Measurements from ENCODE around the gene FAIM2.

DNA sequence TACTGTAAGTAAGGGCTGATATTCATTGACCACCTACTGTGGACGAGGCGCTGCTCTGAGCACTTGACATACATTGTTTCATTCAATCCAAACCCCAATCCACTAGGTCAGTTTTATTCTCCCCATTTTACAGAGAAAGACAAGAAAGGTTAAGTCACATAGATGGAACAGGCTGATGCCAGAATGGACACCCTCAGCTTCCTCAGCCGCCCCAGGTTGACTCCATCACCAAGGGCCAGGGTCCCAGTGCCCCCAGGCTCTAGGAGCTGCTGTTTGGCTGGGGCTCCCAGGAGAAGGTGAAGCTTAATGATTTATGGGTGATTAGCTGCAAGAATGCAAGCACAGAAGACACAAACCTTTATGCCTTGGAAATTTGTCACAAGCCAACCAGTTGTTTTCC is 46.2 kb upstream of the FAIM2 start:
- no peak for TF ChIP-seq EZH2 (IDR thresholded peaks at IDR 0.05; ENCODE audit: low read depth, unreplicated experiment)
- no peak for TF ChIP-seq CTCF (conservative IDR thresholded peaks at IDR 0.05; ENCODE audit: low read depth in 2 of 2)
- no peak for TF ChIP-seq ZNF331 (CRISPR knock-in tag; IDR thresholded peaks at IDR 0.05; ENCODE audit: low read depth)

Measured in GM23338 (cell line).